Measurements from ENCODE around the gene MRPL55.
A peak's percentile ranks its signal among the peaks of the same experiment; 100 is the strongest.
"Not testable (repeated sequence)": the region's sequence is repeated elsewhere in the genome, so short reads cannot be mapped to it uniquely, and the experiment has no call there.

The MRPL55 gene

GRCh38 chr1:228120351-228120750, 11.3 kb upstream of the MRPL55 start:
- no peak for DNase-seq

GRCh38 chr1:228118040-228118439, 8.9 kb upstream of the MRPL55 start:
- no peak for DNase-seq

GRCh38 chr1:228117335-228117734, 8.2 kb upstream of the MRPL55 start:
- DNase-seq: no peak

- DNase-seq: no peak
Observed at GRCh38 chr1:228114827-228115226, 5.7 kb upstream of the MRPL55 start.

GRCh38 chr1:228112617-228113016, 3.5 kb upstream of the MRPL55 start:
- no peak for DNase-seq

GRCh38 chr1:228112167-228112566, 3.1 kb upstream of the MRPL55 start:
- DNase-seq: no peak

- DNase-seq: not testable (repeated sequence)
Observed at GRCh38 chr1:228111315-228111714, 2.2 kb upstream of the MRPL55 start.

GRCh38 chr1:228110556-228110955, 1.5 kb upstream of the MRPL55 start:
- no peak for DNase-seq

GRCh38 chr1:228109962-228110488, 926 bp upstream of the MRPL55 start:
- no peak for DNase-seq

GRCh38 chr1:228108742-228109072, 392 bp downstream of the MRPL55 start:
- DNase-seq: no peak

- DNase-seq: no peak
Observed at GRCh38 chr1:228108055-228108690, 926 bp downstream of the MRPL55 start.

- no peak for DNase-seq
Observed at GRCh38 chr1:228107636-228108035, 1.5 kb downstream of the MRPL55 start.

- no peak for DNase-seq
Observed at GRCh38 chr1:228106800-228107054, 2.4 kb downstream of the MRPL55 start.

GRCh38 chr1:228105996-228106799, 2.9 kb downstream of the MRPL55 start:
- no peak for DNase-seq

GRCh38 chr1:228105270-228105995, 3.7 kb downstream of the MRPL55 start:
- DNase-seq: no peak

GRCh38 chr1:228104526-228105269, 4.4 kb downstream of the MRPL55 start:
- DNase-seq: no peak

GRCh38 chr1:228102791-228103620, 6.1 kb downstream of the MRPL55 start, which contains the start of gene C1orf35:
C1orf35 (minus strand) TSS chr1:228103325; CDS start chr1:228103227, 98 bp downstream.
- peak; percentile 93 to 95 for DNase-seq

GRCh38 chr1:228101994-228102790, 6.9 kb downstream of the MRPL55 start:
- peak; percentile 51 to 74 for DNase-seq

GRCh38 chr1:228101614-228101993, 7.5 kb downstream of the MRPL55 start:
- peak in 1 of 2 donors; percentile 48 for DNase-seq

- no peak for DNase-seq
Observed at GRCh38 chr1:228100822-228101613, 8.1 kb downstream of the MRPL55 start.

All from CD4-positive, alpha-beta T cell treated with Interferon alpha-2 for 1 hour (primary cell).